ENCODE data around the gene ARAP2.
"Not testable (repeated sequence)": the region's sequence is repeated elsewhere in the genome, so short reads cannot be mapped to it uniquely, and the experiment has no call there.

The ARAP2 gene

GRCh38 chr4:36192922-36193321 is 51.4 kb downstream of the ARAP2 start:
- no peak for FAIRE-seq
- DNase-seq (ENCODE audit: extremely low spot score, insufficient read length, low read depth): no peak

DNA sequence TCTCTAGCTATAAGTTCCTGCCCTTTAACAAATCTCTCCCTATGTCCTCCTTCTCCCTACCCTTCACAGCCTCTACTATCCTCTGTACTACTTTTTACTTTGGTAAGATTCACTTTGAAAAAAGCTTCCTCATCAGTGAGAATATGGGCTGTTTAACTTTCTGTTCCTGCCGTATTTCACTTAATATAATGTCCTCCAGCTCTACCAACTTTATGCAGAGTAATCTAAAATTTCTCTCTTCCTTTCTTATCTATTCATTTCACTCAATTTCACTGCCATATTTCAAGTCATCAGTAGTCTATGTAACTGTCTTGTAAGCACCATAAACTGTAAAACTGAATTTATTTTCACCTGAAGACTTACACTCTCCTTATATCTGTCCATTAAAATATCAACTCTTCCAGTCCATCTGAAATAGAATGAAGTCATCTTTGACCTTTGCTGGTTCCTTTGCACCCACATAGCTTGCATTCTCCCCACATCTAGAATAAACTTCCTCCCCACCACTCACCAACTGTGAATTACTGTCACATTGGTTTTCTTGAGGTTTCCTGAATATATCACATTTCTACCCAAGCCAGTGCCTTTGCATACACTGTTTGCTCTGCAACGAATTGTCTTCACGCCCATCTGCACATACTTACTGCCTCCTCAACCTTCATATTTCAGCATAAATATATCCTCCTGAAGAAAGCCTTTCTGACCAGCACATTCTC is 54.6 kb downstream of the ARAP2 start:
- DNase-seq (ENCODE audit: extremely low spot score, insufficient read length, low read depth) (peak; percentile 11), FAIRE-seq (peak; percentile 86)

DNA sequence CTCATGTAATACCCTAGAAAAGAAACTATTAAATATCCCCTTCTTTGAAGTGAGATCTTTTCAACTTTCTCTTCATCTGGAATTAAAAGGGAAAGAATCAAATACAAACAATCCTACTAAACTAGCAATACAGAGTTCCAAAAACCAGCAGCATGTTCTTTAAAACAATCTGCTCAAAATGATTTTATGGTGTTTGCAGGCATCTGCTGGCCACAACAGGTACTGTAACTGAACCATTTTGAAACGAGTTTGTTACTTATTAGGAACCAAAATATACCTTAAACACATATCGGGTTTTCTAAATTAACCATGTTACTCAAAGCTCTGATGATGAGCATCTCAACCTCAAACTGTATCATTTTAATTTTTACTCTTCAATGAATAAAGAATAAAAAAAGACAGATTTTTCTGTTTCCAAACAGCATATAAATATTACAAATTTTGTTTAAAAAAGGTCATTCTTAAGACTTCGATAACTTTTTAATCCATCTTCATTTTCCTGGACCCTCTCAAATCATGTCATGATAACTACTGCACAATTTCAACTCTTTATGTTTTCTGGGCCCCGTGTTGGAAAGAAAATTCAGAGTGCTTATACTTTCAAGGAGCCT is 56.5 kb downstream of the ARAP2 start:
- FAIRE-seq: peak; percentile 62
- no peak for DNase-seq (ENCODE audit: extremely low spot score, insufficient read length, low read depth)

GRCh38 chr4:36183665-36184393 is 60.5 kb downstream of the ARAP2 start:
- FAIRE-seq: no peak
- no peak for DNase-seq (ENCODE audit: extremely low spot score, insufficient read length, low read depth)

- FAIRE-seq (no peak), DNase-seq (ENCODE audit: extremely low spot score, insufficient read length, low read depth) (no peak)
Measured at GRCh38 chr4:36183232-36183631, 61.1 kb downstream of the ARAP2 start.

- DNase-seq (ENCODE audit: extremely low spot score, insufficient read length, low read depth); FAIRE-seq: not testable (repeated sequence)
Measured at GRCh38 chr4:36182315-36182714, 62.0 kb downstream of the ARAP2 start.

DNA sequence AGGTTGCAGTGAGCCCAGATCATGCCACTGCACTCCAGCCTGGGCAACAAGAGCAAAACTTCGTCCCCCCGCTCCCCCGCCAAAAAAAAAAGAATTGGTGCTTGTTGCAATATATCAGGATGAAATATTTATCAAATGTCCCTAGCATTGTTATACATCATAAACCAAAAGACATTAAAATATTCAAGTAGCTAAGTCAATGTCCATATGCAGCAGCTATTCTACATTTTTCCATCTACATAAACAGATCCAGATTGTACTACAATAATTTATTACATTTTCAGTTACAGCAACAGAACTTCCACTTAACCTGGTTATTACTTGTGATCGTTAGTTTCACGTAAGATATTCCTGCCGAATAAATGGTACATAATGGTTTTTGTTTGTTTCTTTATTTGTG is 64.1 kb downstream of the ARAP2 start:
- DNase-seq (ENCODE audit: extremely low spot score, insufficient read length, low read depth): no peak
- no peak for FAIRE-seq

- DNase-seq (ENCODE audit: extremely low spot score, insufficient read length, low read depth) (no peak), FAIRE-seq (no peak)
Measured at GRCh38 chr4:36178484-36178883, 65.8 kb downstream of the ARAP2 start.

- FAIRE-seq: no peak
- DNase-seq (ENCODE audit: extremely low spot score, insufficient read length, low read depth): no peak
Measured at GRCh38 chr4:36177946-36178345, 66.4 kb downstream of the ARAP2 start.

GRCh38 chr4:36174570-36174969 is 69.7 kb downstream of the ARAP2 start:
- FAIRE-seq: no peak
- DNase-seq (ENCODE audit: extremely low spot score, insufficient read length, low read depth): no peak

- FAIRE-seq (no peak), DNase-seq (ENCODE audit: extremely low spot score, insufficient read length, low read depth) (no peak)
Measured at GRCh38 chr4:36173905-36174304, 70.4 kb downstream of the ARAP2 start.

DNA sequence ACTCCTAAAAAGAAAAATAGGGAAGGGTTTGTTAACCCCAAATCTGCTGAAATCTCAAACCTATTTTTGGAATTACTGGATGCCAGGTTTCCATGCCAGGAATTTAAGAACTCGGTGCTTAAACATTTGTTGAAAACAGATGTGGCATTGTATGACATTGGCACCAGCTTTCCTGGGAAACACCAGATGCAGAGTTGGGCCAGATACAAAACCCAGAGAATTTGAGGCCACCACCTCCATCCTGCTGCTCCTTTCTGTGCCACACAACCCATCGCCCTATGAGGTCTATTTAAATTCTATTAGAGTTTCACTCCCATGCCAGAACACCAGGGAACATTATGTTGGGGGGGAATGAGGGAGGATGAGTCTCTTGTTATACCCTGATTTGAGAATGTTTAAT is 71.7 kb downstream of the ARAP2 start:
- no peak for FAIRE-seq

DNA sequence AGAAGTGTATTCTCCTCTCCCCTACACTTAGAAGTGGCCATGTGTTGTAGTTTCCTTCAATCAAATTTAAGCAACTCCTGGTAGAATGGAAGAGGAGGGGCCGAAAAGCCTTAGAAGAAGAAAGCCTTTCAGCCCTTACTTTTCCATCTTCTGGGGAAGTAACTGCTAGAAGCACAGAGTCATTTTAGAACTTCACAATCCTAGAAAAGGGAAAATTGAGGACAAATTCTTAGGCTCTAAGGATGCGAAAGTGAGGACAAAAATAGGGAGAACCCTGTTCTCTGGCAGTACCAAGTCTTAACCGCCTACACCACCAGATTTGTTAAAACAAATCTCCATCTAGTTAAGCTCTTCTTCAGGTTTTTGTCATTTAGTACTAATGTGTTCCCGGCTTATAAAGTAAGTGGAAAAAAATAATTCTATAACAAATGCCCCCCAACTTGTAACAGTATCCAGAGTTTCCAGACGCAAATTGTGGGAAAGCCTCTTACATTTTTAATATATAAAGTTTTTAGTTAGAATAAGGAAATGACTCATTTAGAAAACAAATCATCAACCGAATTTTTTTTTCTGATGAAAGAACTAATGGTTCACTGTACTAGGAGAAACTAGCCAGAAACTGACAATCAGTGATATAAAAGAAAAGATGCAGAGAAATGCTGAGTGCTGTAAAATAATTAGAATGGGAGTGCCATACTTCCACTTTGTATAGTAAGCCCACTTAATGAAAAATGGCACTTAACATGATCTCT is 76.0 kb downstream of the ARAP2 start:
- DNase-seq (ENCODE audit: extremely low spot score, insufficient read length, low read depth) (no peak), FAIRE-seq (no peak)

More for the DNA sequence above, 71.7 kb downstream of the ARAP2 start:
- no peak for DNase-seq (ENCODE audit: extremely low spot score, insufficient read length, low read depth)

DNA sequence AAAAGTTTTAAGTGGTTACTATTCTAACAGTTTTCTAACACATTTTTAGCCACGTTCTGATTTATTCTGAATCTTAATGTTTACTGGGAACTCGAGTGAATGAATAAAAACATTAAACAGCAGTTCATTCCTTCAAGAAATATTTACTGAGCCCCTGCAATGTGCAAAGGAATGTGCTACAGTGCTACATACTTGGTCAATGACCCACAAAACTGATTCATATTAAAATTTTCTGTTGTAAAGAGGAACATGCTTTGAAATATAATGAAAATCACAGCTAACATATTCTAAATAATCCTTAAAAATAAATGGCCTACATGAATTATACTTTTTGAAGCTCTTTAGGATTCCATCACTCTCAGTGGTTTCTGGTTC is 78.7 kb downstream of the ARAP2 start:
- no peak for DNase-seq (ENCODE audit: extremely low spot score, insufficient read length, low read depth)
- FAIRE-seq: no peak

DNA sequence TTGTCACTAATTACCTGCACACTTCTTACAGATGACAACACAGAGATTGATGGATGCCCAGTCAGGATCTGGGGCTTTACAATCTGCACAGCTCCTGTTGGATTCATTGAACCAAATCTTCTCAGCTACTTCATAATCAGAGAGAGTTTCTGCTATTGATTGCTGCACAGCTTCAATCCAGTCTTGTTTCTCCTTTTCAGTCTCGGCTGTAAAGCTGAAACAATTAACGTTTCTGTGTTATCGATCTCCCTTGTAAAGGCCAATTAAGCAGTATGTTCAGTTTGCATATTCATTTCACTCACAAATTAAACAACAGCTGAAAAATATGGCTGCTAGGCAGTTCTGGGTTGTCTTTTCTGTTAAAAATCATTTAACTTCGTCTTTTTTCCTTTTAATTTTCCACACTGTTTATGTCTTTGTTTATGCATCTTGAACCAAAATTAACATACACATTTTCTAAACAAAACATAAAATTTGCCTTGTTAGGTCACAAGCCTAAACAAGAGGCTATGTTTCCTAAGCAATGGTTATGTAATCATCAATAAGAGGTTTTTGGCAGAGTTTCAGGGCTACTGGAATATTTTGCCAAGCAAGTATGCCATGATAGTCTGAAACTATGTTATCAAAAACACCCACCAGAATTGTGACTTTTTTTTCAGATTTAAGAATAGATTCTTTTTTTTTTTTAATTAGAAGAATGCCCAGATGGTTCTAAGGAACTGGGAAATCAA is 79.2 kb downstream of the ARAP2 start:
- FAIRE-seq: no peak
- DNase-seq (ENCODE audit: extremely low spot score, insufficient read length, low read depth): no peak

- no peak for DNase-seq (ENCODE audit: extremely low spot score, insufficient read length, low read depth)
Measured at GRCh38 chr4:36163198-36163597, 81.1 kb downstream of the ARAP2 start.

DNA sequence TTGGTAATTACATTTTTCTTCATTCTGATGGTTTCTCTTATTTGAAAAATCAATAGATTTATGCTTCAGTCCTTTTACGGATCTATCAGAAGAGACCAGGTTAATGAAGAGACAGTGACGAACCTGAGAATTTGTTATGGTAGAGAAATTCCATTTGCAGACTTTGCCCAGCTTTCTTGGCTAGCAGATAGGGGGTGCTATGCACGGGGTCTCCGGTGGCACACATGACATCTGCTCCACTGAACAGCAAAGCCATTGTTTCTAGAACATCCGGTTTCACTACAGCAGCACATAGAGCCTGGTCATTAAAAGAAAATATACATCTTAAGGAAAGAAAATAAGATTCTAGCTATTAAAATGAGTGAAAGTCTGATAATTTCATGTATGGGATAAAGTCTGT is 85.1 kb downstream of the ARAP2 start:
- no peak for DNase-seq (ENCODE audit: extremely low spot score, insufficient read length, low read depth)
- no peak for FAIRE-seq

More at GRCh38 chr4:36163198-36163597, 81.1 kb downstream of the ARAP2 start:
- no peak for FAIRE-seq

GRCh38 chr4:36152735-36153134 is 91.6 kb downstream of the ARAP2 start:
- FAIRE-seq: no peak
- no peak for DNase-seq (ENCODE audit: extremely low spot score, insufficient read length, low read depth)

DNA sequence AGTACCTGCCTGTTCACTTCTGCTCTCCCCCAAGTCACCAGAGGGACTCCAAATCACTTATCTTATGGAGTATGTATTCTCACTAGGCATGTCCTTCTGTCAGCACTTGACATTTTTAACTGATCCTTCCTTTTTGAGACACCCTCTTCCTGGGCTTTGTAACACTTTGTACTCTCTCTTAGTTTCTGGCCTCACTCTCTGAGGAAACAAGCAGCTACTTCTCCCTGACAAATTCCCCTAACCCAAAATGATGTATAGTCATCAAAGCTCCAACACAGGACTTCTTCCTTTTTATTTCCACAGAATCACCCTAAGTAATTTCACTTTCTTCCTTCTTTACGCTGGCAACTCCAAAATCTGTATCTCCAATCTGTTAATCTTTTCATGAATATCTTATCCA is 101.8 kb downstream of the ARAP2 start:
- FAIRE-seq (no peak), DNase-seq (ENCODE audit: extremely low spot score, insufficient read length, low read depth) (no peak)

- DNase-seq (ENCODE audit: extremely low spot score, insufficient read length, low read depth): no peak
- no peak for FAIRE-seq
Measured at GRCh38 chr4:36141186-36141585, 103.1 kb downstream of the ARAP2 start.

All from GM18507 (cell line).